ACC112 (cell line): ENCODE data around the gene UPK1A.
A peak's percentile ranks its signal among the peaks of the same experiment; 100 is the strongest.

ENCODE experiments used
- H2AFZ ChIP-seq: fragments of 200-600 bp; sonication (generic); one replicate; pipeline ENCODE4 v1.6.0; 2017; ENCODE audit warnings: antibody characterized with exemption, low read length; ENCODE audit not compliant: unreplicated experiment
- H3K27ac ChIP-seq: fragments of 200-600 bp; sonication (generic); 2 replicates; pipeline ENCODE4 v1.5.1; 2014; ENCODE audit warnings: low read depth, mild to moderate bottlenecking, antibody characterized with exemption, low read length, moderate library complexity
- H3K27me3 ChIP-seq: fragments of 200-600 bp; sonication (generic); 2 replicates; pipeline ENCODE4 v1.6.1; 2014; ENCODE audit warnings: mild to moderate bottlenecking, antibody characterized with exemption, low read length, moderate library complexity, mixed read lengths; ENCODE audit not compliant: insufficient read depth
- H3K36me3 ChIP-seq: fragments of 200-600 bp; sonication (generic); 2 replicates; pipeline ENCODE4 v1.6.1; 2016; ENCODE audit warnings: mild to moderate bottlenecking, antibody characterized with exemption, low read length, moderate library complexity, mixed read lengths; ENCODE audit not compliant: insufficient read depth
- H3K4me1 ChIP-seq: fragments of 200-600 bp; sonication (generic); one replicate; pipeline ENCODE4 v1.6.1; 2016; ENCODE audit warnings: low read length, mixed read lengths; ENCODE audit not compliant: insufficient read depth, unreplicated experiment, control insufficient read depth
- H3K4me3 ChIP-seq: fragments of 200-600 bp; sonication (generic); 2 replicates; pipeline ENCODE4 v1.5.1; 2014; ENCODE audit warnings: mild to moderate bottlenecking, low read depth, low read length
- H3K79me2 ChIP-seq: fragments of 200-600 bp; sonication (generic); one replicate; pipeline ENCODE4 v1.6.0; 2016; ENCODE audit warnings: low read length; ENCODE audit not compliant: control insufficient read depth, unreplicated experiment, insufficient read depth

UPK1A gene

DNA sequence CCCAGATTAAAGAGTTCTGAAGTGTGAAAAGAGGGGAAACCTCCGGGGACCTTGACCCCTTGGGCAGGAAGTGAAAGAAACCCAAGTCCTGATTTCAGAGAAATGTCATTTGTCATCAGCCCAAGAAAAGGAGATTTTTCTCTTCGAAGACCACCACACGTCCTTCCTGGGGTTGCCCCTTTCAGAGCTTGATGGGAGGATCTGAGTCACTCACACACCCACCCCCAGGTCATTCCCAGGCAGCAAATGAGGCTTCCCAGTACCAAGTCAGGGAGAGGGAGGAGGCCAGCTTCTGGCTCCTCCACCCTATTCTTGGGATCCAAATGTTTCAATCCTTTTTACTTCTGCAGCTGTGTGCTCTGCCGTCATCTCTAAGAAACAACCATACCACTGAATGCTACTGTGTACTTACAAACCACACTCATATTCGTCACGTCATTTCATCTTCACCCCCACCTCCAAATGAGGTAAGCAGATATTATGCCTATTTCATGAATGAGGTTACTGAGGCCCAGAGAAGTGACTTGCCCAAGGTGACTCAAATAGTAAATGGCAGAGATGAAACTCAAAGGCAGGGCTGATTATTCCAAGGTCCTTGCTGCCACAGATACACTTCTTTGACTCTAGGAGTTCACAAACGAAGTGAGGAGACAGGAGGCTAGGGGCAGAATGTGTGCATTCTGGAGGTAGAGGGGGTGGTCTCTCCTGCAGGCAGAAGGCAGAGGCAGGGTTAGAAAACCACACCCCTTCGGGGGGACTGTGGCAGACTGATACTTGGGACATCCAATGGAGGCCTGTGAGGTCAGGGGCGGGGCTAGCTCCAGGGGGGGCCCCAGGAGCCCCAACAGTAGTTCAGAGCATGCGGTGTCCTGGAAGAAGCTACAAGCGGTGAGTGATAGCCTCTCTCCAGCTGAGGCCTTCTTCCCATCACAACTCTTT is 46.5 kb downstream of the UPK1A start:
- Histone ChIP-seq H3K36me3 (no peaks in the 10 kb centered on the region), H3K4me3 (no peak overlapping the region), H3K79me2 (no peaks in the 10 kb centered on the region), H3K27me3 (no peaks in the 10 kb centered on the region), H3K4me1 (peaks cover 9% of the 10 kb centered on the region), H3K27ac (no peak overlapping the region), H2AFZ (no peak overlapping the region)

DNA sequence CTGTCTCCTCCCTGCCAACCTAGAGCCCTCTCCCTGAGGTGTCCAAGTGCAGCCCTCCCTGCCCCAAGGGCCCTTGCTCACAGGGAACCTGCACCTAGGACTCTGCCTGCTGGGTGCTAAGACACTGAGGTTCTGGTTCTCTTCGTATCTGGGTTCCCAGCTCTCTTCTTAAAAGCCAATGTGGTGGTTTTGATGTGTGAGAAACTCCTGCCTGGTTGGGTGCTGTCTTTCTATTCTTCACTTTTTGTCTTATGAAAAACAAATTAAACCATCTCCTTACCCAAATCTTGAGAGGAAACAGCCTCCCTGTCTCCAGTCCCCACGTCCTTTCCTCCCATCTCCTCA is 47.2 kb downstream of the UPK1A start:
- Histone ChIP-seq H3K79me2 (peaks cover 6% of the 10 kb centered on the region), H3K27ac (no peak overlapping the region), H3K36me3 (no peaks in the 10 kb centered on the region)

DNA sequence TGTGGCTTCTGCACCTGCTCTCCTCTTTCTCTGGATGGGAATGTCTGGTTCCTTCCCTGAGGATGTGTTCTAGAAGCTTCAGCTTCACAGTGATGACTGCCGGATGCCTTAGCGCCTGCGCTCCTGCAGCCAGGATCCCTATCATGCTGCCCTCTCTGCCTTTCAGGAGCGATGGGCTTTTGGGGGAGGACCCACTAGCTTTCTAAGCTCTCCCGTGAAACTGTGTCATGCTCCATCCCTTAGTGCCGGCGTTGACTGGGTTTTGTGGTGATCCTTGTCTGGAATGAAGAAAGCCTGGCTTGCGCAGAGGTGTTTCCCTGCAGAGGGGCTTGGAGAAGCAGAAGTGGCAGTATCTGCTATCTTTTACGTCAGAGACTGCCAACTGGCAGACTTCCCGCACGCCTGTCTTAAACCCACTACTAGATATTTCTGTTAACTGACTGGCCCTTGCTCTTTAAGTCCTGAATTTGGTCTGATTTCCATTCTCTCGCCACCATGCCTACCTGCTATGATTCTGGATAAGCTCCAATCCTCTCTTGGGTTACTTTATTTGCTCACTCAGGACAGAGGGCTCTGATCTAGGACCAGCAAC is 47.7 kb downstream of the UPK1A start:
- Histone ChIP-seq H3K4me3 (no peak overlapping the region), H3K36me3 (no peaks in the 10 kb centered on the region), H2AFZ (no peak overlapping the region), H3K4me1 (peaks cover 9% of the 10 kb centered on the region), H3K27ac (no peak overlapping the region), H3K27me3 (no peaks in the 10 kb centered on the region), H3K79me2 (peaks cover 11% of the 10 kb centered on the region)

More for the DNA sequence above, 47.2 kb downstream of the UPK1A start:
- Histone ChIP-seq H3K4me1 (peaks cover 9% of the 10 kb centered on the region), H3K4me3 (no peak overlapping the region), H2AFZ (no peak overlapping the region), H3K27me3 (no peaks in the 10 kb centered on the region)

DNA sequence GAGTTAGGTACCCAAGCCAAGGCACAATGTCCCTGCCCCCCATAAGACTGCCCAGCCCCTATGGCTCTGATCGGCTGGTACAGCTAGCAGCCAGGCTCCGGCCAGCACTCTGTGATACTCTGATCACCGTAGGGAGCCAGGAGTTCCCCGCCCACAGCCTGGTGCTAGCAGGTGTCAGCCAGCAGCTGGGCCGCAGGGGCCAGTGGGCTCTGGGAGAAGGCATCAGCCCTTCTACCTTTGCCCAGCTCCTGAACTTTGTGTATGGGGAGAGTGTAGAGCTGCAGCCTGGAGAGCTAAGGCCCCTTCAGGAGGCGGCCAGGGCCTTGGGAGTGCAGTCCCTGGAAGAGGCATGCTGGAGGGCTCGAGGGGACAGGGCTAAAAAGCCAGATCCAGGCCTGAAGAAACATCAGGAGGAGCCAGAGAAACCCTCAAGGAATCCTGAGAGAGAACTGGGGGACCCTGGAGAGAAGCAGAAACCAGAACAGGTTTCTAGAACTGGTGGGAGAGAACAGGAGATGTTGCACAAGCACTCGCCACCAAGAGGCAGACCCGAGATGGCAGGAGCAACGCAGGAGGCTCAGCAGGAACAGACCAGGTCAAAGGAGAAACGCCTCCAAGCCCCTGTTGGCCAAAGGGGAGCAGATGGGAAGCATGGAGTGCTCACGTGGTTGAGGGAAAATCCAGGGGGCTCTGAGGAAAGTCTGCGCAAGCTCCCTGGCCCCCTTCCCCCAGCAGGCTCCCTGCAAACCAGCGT is 48.5 kb downstream of the UPK1A start:
- no peaks in the 10 kb centered on the region for H3K27me3 ChIP-seq
- no peak overlapping the region for H3K27ac ChIP-seq
- H3K4me3 ChIP-seq, result no peak overlapping the region
- H3K36me3 ChIP-seq, result no peaks in the 10 kb centered on the region
- peaks cover 19% of the 10 kb centered on the region for H3K79me2 ChIP-seq
- no peak overlapping the region for H2AFZ ChIP-seq
- H3K4me1 ChIP-seq, result peaks cover 9% of the 10 kb centered on the region

DNA sequence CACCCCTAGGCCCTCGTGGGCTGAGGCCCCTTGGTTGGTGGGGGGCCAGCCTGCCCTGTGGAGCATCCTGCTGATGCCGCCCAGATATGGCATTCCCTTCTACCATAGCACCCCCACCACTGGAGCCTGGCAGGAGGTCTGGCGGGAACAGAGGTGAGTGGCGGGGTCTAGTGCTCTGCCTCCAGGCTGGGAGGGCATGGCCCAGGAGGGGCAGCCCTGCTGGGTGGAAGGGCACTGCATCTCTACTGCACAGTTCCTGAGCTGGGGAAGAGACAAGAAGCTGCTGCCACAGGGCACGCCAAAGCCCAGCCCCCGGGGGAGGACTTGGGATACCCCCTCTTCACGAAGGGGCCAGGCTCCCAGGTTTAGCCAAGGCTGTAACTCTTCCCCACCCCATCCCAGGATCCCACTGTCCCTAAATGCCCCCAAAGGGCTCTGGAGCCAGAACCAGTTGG is 49.1 kb downstream of the UPK1A start:
- Histone ChIP-seq H3K27ac (no peak overlapping the region), H3K4me1 (peaks cover 9% of the 10 kb centered on the region), H3K4me3 (peak overlapping the region; percentile 82; the same call in 1 of the 2 replicates), H2AFZ (no peak overlapping the region), H3K36me3 (no peaks in the 10 kb centered on the region), H3K27me3 (no peaks in the 10 kb centered on the region), H3K79me2 (peaks cover 24% of the 10 kb centered on the region)

DNA sequence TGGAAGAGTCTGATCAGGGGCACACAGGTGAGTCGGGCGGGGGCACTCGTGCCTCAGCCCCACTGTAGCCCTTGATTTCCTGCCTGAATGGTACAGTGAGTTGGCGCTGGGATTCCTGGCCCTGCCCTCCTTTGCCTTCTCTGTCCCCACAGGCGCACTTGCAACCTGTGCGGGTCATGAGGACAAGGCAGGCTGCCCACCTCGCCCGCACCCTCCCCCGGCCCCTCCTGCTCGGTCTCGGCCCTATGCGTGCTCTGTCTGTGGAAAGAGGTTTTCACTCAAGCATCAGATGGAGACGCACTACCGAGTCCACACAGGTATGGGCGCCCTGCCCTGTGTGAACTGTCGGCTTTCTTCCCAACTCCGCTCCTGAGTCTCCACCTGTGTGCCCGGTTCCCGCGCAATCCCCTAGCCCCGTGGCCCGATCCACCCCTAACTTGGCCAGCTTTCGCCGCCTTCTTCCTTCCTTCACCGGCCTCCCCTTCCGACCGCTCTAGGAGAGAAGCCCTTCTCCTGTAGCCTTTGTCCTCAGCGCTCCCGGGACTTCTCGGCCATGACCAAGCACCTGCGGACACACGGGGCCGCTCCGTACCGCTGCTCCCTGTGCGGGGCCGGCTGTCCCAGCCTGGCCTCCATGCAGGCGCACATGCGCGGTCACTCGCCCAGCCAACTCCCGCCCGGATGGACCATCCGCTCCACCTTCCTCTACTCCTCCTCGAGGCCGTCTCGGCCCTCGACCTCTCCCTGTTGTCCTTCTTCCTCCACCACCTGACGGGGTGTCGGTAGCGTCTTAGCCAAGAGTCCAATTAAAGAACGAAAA is 49.9 kb downstream of the UPK1A start:
- Histone ChIP-seq H3K4me1 (peaks cover 5% of the 10 kb centered on the region), H3K4me3 (peak overlapping the region; percentile 82), H3K27me3 (no peaks in the 10 kb centered on the region), H3K36me3 (no peaks in the 10 kb centered on the region), H2AFZ (peak overlapping the region; percentile 53), H3K27ac (peak overlapping the region; percentile 25; the same call in 1 of the 2 replicates), H3K79me2 (peaks cover 24% of the 10 kb centered on the region)

DNA sequence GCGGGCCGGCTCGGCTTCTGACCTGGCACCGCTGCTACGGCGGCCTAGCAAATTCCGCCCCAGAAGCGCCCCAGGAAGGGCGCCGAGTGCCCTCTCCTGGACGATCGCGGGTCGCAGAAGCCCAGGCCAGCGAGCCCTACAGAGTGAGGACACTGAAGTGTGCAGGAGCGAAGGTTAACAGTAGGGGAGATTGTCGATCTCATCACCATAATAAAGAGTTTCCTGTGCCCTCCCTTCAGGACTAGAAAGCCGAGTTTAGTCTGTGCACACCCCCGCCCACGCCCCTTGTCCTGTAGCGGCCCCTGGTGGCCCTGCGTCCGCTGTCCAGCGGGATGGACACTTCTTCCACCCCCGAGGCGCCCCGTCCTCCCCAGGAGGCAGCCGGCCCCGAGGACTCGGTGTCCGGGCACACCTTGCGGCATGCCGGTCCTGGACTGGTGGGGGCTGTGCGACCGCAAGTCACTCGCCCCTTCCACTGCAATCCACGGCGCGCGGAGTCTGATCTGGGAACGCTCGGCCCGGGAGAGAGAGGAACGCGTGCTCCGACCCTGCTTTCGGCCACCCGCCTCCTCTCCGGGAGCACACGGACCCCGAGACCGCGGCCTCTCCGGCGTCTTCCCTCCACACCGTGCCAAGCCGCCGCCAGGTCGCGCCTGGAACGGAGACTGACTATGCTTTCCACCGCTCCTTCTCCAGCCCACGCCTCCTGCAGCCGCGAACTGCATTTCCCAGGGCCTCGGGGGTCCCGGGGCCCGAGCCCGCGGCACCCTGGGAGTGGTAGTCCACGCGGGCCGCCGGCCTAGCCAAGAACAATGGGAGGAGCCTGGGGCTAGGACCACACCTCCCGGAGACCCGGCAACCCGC is 50.7 kb downstream of the UPK1A start:
- Histone ChIP-seq H3K36me3 (no peaks in the 10 kb centered on the region), H3K4me1 (peaks cover 4% of the 10 kb centered on the region), H2AFZ (peak overlapping the region; percentile 53), H3K4me3 (peak overlapping the region; percentile 82), H3K27ac (peak overlapping the region; percentile 60), H3K27me3 (no peaks in the 10 kb centered on the region), H3K79me2 (peaks cover 24% of the 10 kb centered on the region)

DNA sequence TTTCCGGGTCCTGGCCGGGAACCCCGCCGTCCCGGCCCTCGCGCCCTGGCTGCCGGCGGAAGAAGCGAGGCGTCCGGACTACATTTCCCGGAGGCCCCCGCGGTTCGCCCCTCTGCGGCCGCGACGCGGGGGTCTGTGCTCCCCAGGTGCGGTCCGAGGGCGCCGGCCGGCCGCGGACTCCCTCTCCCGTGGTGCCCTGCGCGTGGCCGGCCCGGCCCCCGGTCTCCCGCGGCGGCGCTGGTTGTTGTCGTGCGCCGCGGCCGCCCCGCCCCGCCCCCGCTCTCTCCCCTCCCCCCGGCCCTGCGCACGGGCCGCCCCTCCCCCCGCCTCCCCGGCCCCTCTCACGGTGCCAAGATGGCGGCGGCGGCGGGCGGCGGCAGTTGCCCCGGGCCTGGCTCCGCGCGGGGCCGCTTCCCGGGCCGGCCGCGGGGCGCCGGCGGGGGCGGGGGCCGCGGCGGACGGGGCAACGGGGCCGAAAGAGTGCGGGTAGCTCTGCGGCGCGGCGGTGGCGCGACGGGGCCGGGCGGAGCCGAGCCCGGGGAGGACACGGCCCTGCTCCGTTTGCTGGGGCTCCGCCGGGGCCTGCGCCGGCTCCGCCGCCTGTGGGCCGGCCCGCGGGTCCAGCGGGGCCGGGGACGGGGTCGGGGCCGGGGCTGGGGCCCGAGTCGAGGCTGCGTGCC is 51.5 kb downstream of the UPK1A start, which contains the start of gene KMT2B:
KMT2B (plus strand) TSS at position 339 of the 680 bp plus-strand sequence; CDS start at position 355, 16 bp downstream.
- Histone ChIP-seq H3K27me3 (no peaks in the 10 kb centered on the region), H3K27ac (peak within 1 kb of the TSS; percentile 60), H2AFZ (peak within 1 kb of the TSS; percentile 53), H3K4me1 (peaks cover 4% of the 10 kb centered on the region), H3K4me3 (peak within 1 kb of the TSS; percentile 88), H3K36me3 (no peaks in the 10 kb centered on the region), H3K79me2 (peaks cover 24% of the 10 kb centered on the region)
